T-helper 17 cell (primary cell): ENCODE data around the gene CFAP54. TPM values are rescaled to one million over a fixed set of nuclear protein-coding genes. Genes with fewer than 3 reads are reported as not detected.

Source experiments
- ATAC-seq: fragments of 150-1000 bp; cut with Tn5 transposase; 2 replicates; pipeline ENCODE4 v1.10.0; 2021; ENCODE audit warnings: mild to moderate bottlenecking, moderate library complexity
- DNase-seq, 3 donors: peaks; one replicate each; pipeline versions ENCODE4 v3.0.0 to v3.0.0-alpha.2; 2020 to 2021
- H3K9me3 ChIP-seq: one replicate; pipeline ENCODE4 v1.7.0; 2013; ENCODE audit warnings: low read length, mild to moderate bottlenecking; ENCODE audit not compliant: control insufficient read depth, poor library complexity, severe bottlenecking
- H3K27ac Mint-ChIP-seq: one replicate; pipeline ENCODE4 v1.8.0; 2022; ENCODE audit warnings: mild to moderate bottlenecking, moderate library complexity, mixed read lengths
- H3K27me3 Mint-ChIP-seq: one replicate; pipeline ENCODE4 v1.8.0; 2022; ENCODE audit warnings: mixed read lengths
- H3K36me3 Mint-ChIP-seq: one replicate; pipeline ENCODE4 v1.8.0; 2022; ENCODE audit warnings: low read depth, mixed read lengths
- H3K4me1 Mint-ChIP-seq: one replicate; pipeline ENCODE4 v1.8.0; 2022; ENCODE audit warnings: mild to moderate bottlenecking, mixed read lengths
- H3K4me3 Mint-ChIP-seq: one replicate; pipeline ENCODE4 v1.8.0; 2022; ENCODE audit warnings: mild to moderate bottlenecking, moderate library complexity, mixed read lengths
- total RNA-seq, 4 donors: library from RNA in 2 of 4; stranded (reverse) in 2 of 4; gene quantifications; one replicate each; pipeline ENCODE4 v1.2.3 and lab custom pipeline; 2022 to 2026

The CFAP54 gene
- total RNA-seq, 2 donors from 2014 or later: 1.2 to 1.3 TPM

DNA sequence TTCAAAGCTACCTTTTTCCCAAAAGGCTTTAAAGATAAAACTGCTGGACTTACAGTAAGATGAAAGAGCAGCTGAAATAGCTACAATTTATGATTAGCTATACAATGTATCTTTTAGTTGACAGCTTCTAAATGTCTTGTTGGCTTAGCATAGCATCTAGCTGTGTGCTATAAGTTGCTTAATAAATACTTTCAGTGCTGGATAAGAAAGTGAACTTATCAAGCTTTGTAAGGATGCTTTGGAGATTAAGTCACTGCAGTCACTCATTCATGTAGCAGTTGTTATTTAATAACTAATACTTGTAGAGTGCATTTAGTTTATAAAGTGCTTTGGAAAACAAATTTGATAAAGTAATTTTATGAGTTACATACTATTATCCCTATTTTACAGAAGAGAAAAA, 14.6 kb downstream of the CFAP54 start:
- no peaks in the 10 kb centered on the region for H3K9me3 ChIP-seq
- no peak for DNase-seq
- Mint-ChIP-seq H3K4me3 (no peak overlapping the region), H3K27ac (no peak overlapping the region), H3K27me3 (no peaks in the 10 kb centered on the region), H3K4me1 (peaks cover 30% of the 10 kb centered on the region), H3K36me3 (peaks cover 3% of the 10 kb centered on the region)
- no peak for ATAC-seq

DNA sequence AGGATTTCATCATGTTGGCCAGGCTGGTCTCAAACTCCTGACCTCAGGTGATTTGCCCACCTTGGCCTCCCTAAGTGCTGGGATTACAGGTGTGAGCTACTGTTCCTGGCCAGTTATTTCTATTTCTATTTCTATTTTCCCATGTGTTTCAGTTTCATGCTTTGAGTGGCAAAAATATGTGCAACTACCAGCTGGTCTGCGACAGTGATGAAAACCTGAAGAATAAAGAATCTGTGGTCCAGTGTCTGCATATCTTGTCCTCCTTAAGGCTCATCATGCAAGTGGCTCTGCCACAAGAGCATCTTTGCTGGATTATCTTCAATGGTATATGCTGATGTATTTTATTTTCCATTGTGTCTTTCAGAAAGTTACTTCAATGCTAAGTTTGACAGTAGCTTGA, 17.4 kb downstream of the CFAP54 start:
- no peaks in the 10 kb centered on the region for H3K9me3 ChIP-seq
- no peak for ATAC-seq
- Mint-ChIP-seq H3K4me1 (peaks cover 16% of the 10 kb centered on the region), H3K4me3 (no peak overlapping the region), H3K27ac (no peak overlapping the region), H3K36me3 (peaks cover 3% of the 10 kb centered on the region), H3K27me3 (no peaks in the 10 kb centered on the region)
- no peak for DNase-seq

DNA sequence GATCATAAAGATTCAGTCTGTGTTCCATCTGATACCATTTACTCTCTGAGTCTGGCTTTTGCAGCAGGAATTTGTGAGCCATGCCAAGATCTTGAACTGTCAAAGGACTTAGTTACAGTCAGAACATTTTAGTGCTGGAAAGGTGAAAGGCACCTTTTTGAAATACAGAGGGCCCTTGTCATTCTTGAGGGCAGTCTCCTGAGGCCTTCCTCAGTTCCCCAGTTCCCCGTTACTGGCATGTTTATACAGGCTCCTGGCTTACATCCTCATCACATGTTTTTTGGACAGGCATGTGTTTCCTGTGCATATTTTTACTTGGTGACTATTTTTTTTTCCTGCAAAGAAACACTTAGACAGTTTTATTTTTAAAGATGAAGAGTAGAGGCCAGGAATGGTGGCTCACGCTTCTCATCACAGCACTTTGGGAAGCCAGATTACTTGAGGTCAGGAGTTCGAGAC, 21.0 kb downstream of the CFAP54 start:
- no peaks in the 10 kb centered on the region for H3K9me3 ChIP-seq
- Mint-ChIP-seq H3K4me3 (no peak overlapping the region), H3K27me3 (no peaks in the 10 kb centered on the region), H3K4me1 (no peaks in the 10 kb centered on the region), H3K27ac (no peak overlapping the region), H3K36me3 (peaks cover 3% of the 10 kb centered on the region)
- DNase-seq (no peak), ATAC-seq (no peak)

DNA sequence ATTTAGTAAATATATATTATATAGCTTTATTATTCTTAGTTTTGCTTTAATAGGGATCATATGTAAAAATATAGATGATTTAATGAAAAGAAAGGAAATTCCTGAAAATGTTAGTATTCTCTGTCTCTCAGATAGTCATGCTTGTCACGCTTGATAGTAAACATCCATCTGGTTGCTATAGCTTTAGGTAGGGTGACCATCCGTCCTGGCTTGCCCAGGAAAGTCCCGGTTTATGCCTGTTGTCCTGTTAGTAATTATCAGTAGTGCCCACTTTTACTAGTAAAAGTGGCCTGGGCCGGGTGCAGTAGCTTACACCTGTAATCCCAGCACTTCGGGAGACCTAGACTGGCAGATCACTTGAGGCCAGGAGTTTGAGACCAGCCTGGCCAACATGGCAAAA, 23.8 kb downstream of the CFAP54 start:
- ATAC-seq: no peak
- H3K9me3 ChIP-seq: no peaks in the 10 kb centered on the region
- H3K4me1 Mint-ChIP-seq: peaks cover 7% of the 10 kb centered on the region
- peaks cover 3% of the 10 kb centered on the region for H3K36me3 Mint-ChIP-seq
- no peak overlapping the region for H3K4me3 Mint-ChIP-seq
- H3K27ac Mint-ChIP-seq: no peak overlapping the region
- H3K27me3 Mint-ChIP-seq: no peaks in the 10 kb centered on the region
- DNase-seq: no peak

DNA sequence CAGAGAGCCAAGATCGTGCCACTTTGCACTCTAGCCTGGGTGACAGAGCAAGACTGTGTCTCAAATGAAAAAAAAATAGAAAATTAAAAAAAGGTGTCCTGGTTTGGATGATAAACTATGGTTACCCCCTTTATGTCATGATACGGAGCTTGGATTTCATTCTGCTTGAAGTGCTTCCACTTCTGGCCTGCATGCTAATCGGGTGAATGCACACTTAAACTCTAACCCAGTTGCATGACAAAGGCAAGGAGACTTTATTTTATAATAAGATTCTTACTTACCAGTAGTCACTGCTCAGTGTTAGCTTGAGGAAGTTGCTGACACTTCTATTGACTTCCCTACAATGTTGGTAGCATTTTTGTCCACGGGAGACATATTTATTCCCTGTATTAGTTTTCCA, 24.3 kb downstream of the CFAP54 start:
- DNase-seq: no peak
- no peak for ATAC-seq
- H3K27ac Mint-ChIP-seq: no peak overlapping the region
- H3K27me3 Mint-ChIP-seq: no peaks in the 10 kb centered on the region
- no peak overlapping the region for H3K4me3 Mint-ChIP-seq
- H3K4me1 Mint-ChIP-seq: peaks cover 7% of the 10 kb centered on the region
- H3K36me3 Mint-ChIP-seq: peaks cover under 1% of the 10 kb centered on the region
- no peaks in the 10 kb centered on the region for H3K9me3 ChIP-seq

DNA sequence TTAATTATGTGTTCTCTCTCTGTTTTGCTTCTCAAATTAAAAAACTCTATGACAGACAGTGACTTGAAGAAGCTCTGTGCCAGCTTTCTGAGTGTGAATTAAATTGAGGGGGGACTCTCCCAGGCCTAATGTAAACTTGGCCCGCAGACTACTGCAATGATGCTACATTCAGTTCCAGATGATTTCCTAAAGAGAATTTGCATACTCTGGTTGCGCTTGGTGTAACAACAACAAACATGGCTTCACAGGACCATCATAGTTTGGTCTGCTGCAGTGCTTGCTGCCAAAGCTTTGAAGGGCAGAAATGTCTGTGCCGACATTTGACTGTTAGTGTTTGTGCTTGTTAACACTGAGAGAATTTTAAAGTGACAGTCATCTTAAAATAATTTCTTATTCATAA, 25.0 kb downstream of the CFAP54 start:
- peaks cover 7% of the 10 kb centered on the region for H3K4me1 Mint-ChIP-seq
- H3K27ac Mint-ChIP-seq: peak overlapping the region; percentile 73
- ATAC-seq (peak; percentile 21), DNase-seq (no peak)
- H3K9me3 ChIP-seq: no peaks in the 10 kb centered on the region
- no peaks in the 10 kb centered on the region for H3K27me3 Mint-ChIP-seq
- H3K4me3 Mint-ChIP-seq: no peak overlapping the region
- H3K36me3 Mint-ChIP-seq: no peaks in the 10 kb centered on the region

DNA sequence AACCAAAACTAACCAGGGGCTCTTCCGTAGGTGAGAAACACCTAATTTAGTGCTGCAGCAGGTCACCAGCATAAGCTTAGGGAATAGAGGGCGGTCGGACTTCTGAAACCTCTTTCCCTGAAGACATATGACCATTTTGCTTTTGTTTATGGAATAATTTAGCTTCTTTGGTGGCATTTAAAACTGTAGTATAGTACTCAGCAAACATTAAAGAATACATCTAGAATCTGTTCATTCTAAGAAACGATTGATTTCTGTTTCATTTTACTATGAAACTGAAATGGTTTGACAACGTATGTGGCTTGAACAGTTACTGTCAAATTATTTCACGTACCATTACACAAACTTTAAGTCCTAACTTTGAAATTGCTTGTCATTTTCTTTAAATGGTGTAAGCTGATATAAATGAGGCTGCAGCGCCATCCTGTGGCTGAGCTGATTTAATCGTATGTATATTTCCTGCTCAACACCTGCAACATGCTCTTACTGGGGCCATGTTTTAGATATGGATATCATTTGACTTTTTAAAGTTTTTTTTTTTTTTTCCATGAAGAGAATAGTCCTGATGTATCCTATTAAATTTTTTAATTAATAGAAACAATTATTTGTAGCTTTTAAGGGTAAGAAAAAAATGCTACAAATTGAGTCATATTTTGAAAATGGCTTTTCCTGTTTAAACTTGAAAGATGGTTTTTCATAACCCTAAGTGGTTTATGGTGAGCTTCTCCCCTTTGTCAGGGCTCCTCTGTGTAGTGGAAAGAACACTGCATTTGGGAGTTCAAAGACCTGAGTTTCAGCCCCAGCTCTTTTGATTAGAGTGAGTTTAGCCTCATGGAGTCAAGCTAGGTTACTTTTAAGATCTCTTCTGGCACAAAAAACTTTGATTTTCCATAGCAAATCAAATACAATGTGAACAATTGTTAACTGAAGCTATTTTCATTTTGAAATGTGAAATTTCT, 27.4 kb downstream of the CFAP54 start:
- Mint-ChIP-seq H3K27ac (peak overlapping the region; percentile 83), H3K4me1 (peaks cover 9% of the 10 kb centered on the region), H3K27me3 (no peaks in the 10 kb centered on the region), H3K36me3 (no peaks in the 10 kb centered on the region), H3K4me3 (peak overlapping the region; percentile 69)
- H3K9me3 ChIP-seq: no peaks in the 10 kb centered on the region
- ATAC-seq: peak; percentile 91
- DNase-seq: peak; percentile 66 to 76 (median 66)

DNA sequence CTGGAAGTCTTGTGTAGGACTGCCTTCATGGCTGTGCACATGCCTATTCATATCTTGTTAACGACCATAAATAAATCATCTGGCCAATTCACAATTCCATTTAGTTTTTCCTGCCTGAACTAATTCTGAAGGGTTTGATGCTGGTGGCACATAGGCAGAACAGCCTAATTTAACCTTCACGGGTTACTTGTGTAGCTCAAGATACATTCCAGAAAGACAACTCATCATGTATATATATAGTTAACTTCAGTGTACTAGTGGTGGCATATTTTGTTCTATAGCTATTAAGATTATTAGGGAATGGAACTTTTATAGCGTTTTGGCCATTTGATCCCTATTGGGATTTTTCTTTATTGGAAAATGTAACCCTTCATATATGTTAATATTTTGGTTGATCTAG, 31.4 kb downstream of the CFAP54 start:
- no peaks in the 10 kb centered on the region for H3K9me3 ChIP-seq
- no peak for DNase-seq
- no peak for ATAC-seq
- Mint-ChIP-seq H3K4me1 (peaks cover 11% of the 10 kb centered on the region), H3K4me3 (no peak overlapping the region), H3K36me3 (no peaks in the 10 kb centered on the region), H3K27ac (peak overlapping the region; percentile 78), H3K27me3 (no peaks in the 10 kb centered on the region)

DNA sequence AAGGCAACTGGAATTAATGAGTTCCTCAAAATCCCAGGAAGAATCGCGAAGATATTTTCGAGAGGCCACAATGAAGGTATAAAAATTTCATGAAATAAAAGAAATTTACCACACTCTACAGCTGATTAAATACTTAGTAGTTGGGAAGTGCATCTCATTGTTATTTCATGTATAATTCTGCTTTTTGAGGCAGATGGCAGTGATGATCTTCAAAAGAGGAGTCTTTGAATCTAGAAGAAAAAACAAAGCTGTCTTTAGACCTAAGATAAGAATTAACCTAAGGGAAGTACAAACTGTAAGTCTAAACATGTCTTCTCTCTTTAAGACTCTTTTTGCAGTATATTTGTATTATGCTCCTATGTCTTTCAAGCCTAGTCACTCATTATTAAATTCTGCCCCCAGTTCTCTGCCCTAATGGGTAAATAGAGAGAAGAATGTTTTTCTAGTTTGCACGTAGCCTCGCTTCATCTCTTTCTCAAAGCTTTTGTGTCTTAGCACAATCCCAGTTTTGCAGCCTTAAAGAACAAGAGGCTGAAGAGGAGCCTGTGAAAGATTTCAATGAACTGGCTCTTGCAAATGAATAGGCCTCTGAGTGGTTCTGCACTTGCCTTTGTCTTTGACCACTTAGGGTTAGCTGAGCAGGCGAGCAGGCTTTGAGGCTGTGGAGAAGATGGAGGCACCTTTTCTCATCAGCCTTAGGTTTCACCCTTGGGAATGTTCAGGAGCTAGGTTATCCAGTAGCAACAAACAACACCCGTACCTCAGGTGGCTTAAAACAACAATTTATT, 32.7 kb downstream of the CFAP54 start:
- H3K27ac Mint-ChIP-seq: no peak overlapping the region
- H3K27me3 Mint-ChIP-seq: no peaks in the 10 kb centered on the region
- H3K36me3 Mint-ChIP-seq: no peaks in the 10 kb centered on the region
- DNase-seq (no peak), ATAC-seq (no peak)
- no peaks in the 10 kb centered on the region for H3K9me3 ChIP-seq
- H3K4me3 Mint-ChIP-seq: no peak overlapping the region
- H3K4me1 Mint-ChIP-seq: peaks cover 14% of the 10 kb centered on the region

DNA sequence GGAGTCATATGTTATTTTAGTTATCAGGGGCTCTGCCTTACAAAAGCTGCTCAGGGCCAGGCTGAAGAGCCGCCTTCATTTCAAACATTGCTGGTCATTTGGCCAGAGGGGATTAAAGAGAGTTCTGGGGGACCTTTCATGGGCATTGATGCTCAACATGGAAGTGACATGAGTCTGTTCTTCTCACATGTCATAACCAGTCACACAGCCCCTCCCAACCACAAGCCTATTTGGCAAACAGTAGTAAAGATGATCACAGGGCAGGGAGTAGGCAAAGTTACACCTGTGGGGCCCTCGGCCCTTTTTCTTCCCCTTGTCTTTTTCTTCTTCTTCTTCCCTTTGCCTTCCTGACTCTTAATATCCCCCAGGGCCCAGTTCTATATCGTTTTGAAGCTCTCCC, 33.3 kb downstream of the CFAP54 start:
- no peak overlapping the region for H3K27ac Mint-ChIP-seq
- H3K9me3 ChIP-seq: no peaks in the 10 kb centered on the region
- H3K4me3 Mint-ChIP-seq: no peak overlapping the region
- DNase-seq (no peak), ATAC-seq (no peak)
- H3K4me1 Mint-ChIP-seq: peaks cover 10% of the 10 kb centered on the region
- H3K36me3 Mint-ChIP-seq: no peaks in the 10 kb centered on the region
- H3K27me3 Mint-ChIP-seq: no peaks in the 10 kb centered on the region

DNA sequence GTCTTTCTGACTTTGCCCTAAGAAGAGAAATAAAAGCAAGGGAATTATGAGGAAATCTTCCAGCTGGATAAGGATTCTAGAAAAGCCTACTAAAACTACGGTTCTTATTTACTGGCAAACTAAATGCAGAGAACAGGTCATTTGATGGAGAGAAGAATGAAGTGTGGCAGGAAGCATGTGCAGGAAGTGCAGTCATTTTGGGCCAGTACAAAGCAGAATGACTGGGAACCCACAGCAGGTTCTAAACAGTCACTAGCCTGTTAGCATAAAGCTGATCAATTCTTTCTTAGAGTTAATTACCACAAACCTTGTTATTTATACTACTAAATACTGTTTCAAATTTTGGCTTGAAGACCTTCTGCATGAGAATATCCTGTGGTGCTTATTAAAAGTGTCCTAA, 36.7 kb downstream of the CFAP54 start:
- Mint-ChIP-seq H3K27ac (no peak overlapping the region), H3K4me1 (peaks cover 8% of the 10 kb centered on the region), H3K27me3 (no peaks in the 10 kb centered on the region), H3K36me3 (no peaks in the 10 kb centered on the region), H3K4me3 (no peak overlapping the region)
- no peaks in the 10 kb centered on the region for H3K9me3 ChIP-seq
- DNase-seq (no peak), ATAC-seq (no peak)

DNA sequence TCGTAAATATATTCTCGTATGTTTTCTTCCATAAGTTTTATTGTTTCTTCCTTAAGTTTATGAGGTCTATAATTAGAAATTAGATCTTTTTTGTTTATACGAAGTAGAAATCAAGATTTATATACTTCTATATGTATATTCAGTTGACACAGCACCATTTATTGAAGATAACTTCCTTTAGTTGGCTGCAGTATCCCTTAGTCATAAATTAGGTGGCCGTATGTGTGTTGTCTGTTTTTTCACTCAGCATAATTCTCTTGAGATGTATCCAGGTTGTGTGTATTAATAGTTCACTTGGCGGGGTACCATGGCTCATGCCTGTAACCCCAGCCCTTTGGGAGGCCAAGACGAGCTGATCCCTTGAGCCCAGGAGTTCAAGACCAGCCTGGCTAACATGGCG, 40.5 kb downstream of the CFAP54 start:
- H3K36me3 Mint-ChIP-seq: no peaks in the 10 kb centered on the region
- ATAC-seq (no peak), DNase-seq (no peak)
- H3K4me1 Mint-ChIP-seq: peaks cover 6% of the 10 kb centered on the region
- H3K9me3 ChIP-seq: no peaks in the 10 kb centered on the region
- H3K4me3 Mint-ChIP-seq: no peak overlapping the region
- no peak overlapping the region for H3K27ac Mint-ChIP-seq
- H3K27me3 Mint-ChIP-seq: peaks cover 15% of the 10 kb centered on the region

DNA sequence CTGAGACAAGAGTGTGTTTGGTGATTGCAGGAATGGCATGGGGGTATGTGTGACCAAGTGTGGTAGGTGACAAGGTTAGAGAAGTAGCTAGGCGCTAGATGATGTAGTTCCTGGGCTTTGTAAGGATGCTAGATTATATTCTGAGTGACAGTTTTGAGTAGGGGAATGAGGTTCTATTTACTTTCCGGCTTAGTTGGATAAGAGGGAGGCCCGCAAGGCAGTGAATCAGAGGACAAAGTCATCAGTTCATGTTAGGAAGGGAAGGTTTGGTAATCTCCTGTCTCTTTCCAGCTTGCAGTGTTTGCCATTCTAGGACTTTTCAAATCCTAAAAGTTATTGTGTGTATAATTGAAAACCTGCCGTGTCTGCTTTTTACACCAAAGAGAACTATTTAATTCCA, 45.0 kb downstream of the CFAP54 start:
- H3K9me3 ChIP-seq: no peaks in the 10 kb centered on the region
- H3K27ac Mint-ChIP-seq: no peak overlapping the region
- DNase-seq (no peak), ATAC-seq (no peak)
- no peak overlapping the region for H3K4me3 Mint-ChIP-seq
- no peaks in the 10 kb centered on the region for H3K4me1 Mint-ChIP-seq
- H3K36me3 Mint-ChIP-seq: peaks cover 2% of the 10 kb centered on the region
- H3K27me3 Mint-ChIP-seq: peaks cover 15% of the 10 kb centered on the region
